Muscle layer of colon (tissue), 2 donors: Measurements from ENCODE around the gene GSE1.

Experiments
- H3K27ac ChIP-seq: one replicate; pipeline ENCODE4 v1.7.0; 2013; ENCODE audit warnings: low read depth, mild to moderate bottlenecking, low read length, moderate library complexity
- H3K27me3 ChIP-seq, 2 donors: one replicate each; pipeline ENCODE4 v1.7.0; 2013; ENCODE audit warnings: low read length in 2 of 2, mild to moderate bottlenecking in 2 of 2; ENCODE audit not compliant: insufficient read depth in 2 of 2, control insufficient read depth in 1 of 2
- H3K36me3 ChIP-seq: one replicate; pipeline ENCODE4 v1.7.0; 2013; ENCODE audit warnings: mild to moderate bottlenecking, low read length; ENCODE audit not compliant: insufficient read depth
- H3K4me1 ChIP-seq: one replicate; pipeline ENCODE4 v1.7.0; 2013; ENCODE audit warnings: mild to moderate bottlenecking, low read length; ENCODE audit not compliant: insufficient read depth
- H3K4me3 ChIP-seq, 2 donors: one replicate each; pipeline ENCODE4 v1.7.0; 2013; ENCODE audit warnings: low read length in 2 of 2, low read depth in 1 of 2, mild to moderate bottlenecking in 1 of 2, moderate library complexity in 1 of 2
- H3K9ac ChIP-seq: one replicate; pipeline ENCODE4 v1.7.0; 2013; ENCODE audit warnings: low read length
- H3K9me3 ChIP-seq: one replicate; pipeline ENCODE4 v1.7.0; 2013; ENCODE audit warnings: mild to moderate bottlenecking, low read length
- donor health status: abdominal sarcoma.
- donor health status: Adenocarcinoma of cecum.

Gene GSE1

DNA sequence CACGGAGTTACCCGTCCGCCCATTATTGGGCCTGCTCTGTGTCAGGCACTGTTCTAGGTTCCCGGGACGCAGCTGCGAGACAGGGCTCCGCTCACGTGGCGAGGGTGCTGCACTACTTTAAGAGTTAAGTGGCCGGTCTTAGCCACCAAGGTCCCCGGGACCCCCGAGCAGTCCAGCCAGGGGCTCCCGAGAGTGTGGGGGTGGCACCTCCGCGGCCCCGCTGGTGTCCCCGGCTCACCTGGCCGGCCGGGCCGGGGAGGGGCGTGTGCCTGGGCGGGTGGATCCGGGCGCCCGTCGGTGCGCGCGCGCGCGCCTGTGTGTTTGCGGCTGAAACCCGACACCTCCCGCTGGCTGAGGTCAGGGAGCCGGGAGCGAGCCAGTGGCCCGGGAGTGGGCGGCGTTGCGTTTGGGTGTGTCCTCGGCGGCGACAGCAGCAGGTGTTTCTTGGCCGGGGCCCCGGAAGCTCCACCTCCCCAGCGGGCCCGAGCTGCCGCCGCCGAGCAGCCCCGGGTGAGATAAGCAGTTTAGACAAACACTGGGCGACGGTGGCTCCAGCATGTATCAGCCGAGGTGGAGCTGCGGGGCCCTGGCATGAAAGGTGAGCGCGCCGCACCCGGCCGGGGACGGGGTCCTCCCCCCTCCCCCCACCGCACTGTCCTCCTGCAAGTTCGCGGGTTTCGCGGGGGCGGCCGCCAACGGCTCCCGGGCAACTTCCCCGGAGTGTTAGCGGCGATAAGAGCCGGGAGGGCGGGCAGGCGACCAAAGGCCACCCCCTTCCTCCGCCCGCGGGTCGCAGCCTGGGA lies at the start of gene GSE1:
GSE1 (plus strand) TSS at position 522 of the 803 bp plus-strand sequence; CDS start at position 592, 70 bp downstream.
- H3K36me3 ChIP-seq: peaks cover 4% of the 10 kb centered on the region
- peak within 1 kb of the TSS; percentile 56 to 74 for H3K4me3 ChIP-seq
- H3K27ac ChIP-seq: peak within 1 kb of the TSS; percentile 93
- H3K4me1 ChIP-seq: peaks cover 53% of the 10 kb centered on the region
- no peaks in the 10 kb centered on the region for H3K27me3 ChIP-seq
- no peaks in the 10 kb centered on the region for H3K9me3 ChIP-seq
- peak within 1 kb of the TSS; percentile 33 for H3K9ac ChIP-seq

DNA sequence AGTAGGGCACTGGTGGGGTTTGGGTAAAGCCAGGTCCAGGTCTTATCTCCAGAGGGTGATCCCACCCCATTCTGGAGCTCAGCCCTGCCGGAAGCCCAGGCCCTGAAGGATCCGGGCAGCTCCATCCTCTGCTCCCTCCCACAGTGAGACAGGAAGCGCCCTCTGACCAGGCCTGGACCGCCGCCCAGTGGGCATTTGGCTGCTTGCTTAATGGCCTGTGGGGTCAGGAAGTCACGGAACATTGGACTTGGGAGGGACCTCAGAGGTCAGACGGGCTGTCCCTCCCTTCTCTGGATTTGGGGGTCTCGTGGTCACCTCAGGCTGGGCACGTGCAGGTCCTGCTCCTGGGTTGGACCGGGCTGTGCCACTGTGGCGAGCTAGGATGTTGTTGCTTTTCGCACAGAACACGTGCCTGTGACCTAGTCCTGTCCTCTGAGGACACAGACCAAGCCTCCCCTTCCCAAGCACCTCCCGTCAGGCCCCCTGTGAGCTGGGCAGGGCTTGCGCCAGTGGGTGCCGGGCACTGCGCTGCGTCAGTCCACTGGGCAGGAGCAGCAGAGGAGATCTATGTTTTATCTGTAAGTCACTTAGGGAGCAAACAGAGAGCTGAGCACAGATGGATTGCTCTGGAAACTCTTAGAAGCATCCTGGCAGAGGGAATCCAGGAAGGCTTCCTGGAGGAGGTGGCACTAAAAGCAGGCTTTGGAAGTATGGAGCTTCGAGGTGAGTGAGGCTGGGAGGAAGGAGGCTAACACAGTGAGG lies 49.4 kb upstream of the GSE1 start:
- no peaks in the 10 kb centered on the region for H3K27me3 ChIP-seq
- no peak overlapping the region for H3K9ac ChIP-seq
- no peak overlapping the region for H3K27ac ChIP-seq
- no peaks in the 10 kb centered on the region for H3K36me3 ChIP-seq
- H3K4me3 ChIP-seq: no peak overlapping the region
- H3K4me1 ChIP-seq: peaks cover 41% of the 10 kb centered on the region
- no peaks in the 10 kb centered on the region for H3K9me3 ChIP-seq

DNA sequence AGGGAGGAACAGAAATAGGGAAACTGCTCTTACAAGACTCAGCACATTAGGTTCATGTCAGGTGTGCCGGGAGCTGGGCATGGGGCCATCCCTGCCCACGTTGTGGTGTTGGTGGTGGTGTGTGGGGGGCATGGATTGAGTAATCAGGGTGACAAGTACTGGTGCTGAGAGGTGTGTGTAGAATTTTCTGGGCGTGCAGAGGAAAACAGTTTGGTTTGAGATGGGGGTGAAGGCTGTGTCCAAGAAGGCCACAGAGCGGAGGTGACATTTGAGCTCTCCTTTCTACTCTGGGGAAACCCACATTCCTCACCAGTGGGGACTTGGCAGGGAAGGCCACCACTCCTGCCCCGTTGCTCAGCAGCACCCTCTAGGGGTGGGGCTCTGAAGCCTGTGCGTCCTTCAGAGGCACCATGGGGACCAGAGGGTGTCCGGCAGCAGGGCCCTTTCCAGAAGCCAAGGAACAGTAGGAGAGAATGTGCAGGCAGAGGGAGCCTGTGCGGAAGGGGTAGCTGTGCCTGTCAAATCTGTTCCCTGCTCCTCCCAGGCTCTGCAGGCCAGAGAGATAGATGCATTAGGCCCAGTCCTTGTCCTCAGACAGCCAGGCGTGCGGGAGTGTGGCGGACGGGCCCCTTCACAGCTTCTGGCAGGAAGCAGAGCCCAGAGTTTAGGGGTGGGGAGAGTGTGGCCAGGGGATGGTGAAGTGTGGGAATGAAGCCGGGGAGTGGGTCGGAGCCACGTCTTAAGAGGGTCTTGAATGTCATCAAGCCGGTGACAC lies 48.7 kb upstream of the GSE1 start:
- no peaks in the 10 kb centered on the region for H3K36me3 ChIP-seq
- peaks cover 34% of the 10 kb centered on the region for H3K4me1 ChIP-seq
- no peak overlapping the region for H3K4me3 ChIP-seq
- no peak overlapping the region for H3K27ac ChIP-seq
- H3K27me3 ChIP-seq: no peaks in the 10 kb centered on the region
- H3K9ac ChIP-seq: no peak overlapping the region
- no peaks in the 10 kb centered on the region for H3K9me3 ChIP-seq

DNA sequence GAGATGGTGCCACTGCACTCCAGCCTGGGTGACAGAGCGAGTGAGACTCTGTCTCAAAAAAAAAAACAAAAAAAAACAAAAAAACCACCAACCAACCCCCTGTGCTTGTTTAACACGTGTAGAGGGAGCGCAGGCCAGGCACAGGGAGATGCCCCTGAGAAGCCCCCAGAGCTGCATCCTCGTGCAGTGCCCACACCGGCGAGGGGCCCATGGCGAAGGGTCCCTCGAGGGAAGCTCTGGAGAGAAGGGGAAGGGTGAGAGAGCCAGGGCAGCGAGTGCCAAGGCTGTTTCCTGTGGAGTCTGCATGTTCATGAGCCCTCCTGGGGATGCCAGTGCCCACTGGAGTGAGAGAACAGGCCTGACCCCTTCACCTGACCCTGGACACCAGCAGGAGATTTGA lies 47.8 kb upstream of the GSE1 start:
- Histone ChIP-seq H3K4me3 (no peak overlapping the region), H3K27me3 (no peaks in the 10 kb centered on the region), H3K36me3 (no peaks in the 10 kb centered on the region), H3K9me3 (no peaks in the 10 kb centered on the region), H3K27ac (no peak overlapping the region), H3K4me1 (peaks cover 41% of the 10 kb centered on the region), H3K9ac (no peak overlapping the region)

DNA sequence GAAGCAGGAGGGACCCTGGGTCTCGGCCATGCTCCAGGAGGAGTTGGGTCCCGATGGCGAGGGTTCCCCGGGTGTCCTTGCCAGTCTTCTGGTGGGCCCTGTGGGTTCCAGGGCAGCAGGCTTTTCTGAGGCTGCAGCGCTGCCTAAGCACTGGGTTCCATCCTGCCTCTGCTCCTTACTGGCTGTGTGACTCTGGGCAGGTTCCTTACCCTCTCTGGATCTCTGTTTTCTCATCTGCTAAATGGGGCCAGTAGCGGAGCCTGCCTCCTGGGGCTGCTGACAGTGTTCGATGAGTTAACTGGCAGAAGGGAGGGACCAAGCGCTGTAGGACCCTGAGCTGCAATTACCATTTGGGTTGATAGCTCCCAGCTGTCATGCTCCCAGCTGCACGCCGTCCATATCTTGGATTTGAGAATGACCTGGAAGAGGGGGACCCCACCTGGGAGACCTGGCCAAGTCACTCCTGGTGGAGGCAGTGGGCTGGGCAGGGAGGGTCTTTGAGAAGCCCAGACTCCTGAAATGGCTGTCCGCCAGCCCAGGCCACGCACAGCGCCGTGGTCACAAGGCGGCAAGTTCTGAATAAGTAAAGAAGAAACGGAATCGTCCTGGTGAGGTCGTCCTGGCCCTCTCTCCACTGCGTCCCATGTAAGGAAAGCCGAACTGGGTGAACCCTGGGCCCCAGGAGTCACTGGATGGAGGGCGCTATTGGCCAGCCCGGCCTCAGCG lies 47.2 kb upstream of the GSE1 start:
- Histone ChIP-seq H3K9me3 (no peaks in the 10 kb centered on the region), H3K27me3 (no peaks in the 10 kb centered on the region), H3K9ac (no peak overlapping the region), H3K4me1 (peaks cover 46% of the 10 kb centered on the region), H3K4me3 (no peak overlapping the region), H3K27ac (no peak overlapping the region), H3K36me3 (no peaks in the 10 kb centered on the region)

DNA sequence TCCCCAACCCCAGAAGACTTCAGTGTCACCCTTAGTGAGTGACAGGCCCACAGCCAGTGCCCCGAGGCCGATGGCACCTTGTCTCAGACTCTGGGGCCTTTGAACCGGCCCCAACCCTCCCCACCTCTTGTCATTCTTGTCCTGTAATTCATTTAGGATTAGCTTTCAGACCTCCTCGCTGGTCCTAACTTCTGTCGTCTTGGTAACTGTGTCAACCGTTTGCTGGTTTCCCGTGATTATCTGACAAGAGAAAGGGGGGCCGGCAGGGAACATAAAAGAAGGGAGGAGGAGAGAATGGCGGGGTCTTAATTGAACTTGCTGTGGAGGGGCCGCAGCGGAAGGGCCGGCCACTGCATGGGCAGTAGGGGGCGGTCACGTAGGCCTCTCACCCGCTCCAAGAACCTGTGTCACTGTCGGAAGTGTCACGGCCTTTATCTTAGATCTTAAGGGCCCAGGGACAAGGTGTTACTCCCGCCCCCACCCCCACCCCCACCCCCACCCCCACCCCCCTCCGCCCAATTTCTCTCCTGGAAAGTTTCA lies 46.5 kb upstream of the GSE1 start:
- Histone ChIP-seq H3K4me3 (no peak overlapping the region), H3K27me3 (no peaks in the 10 kb centered on the region), H3K36me3 (no peaks in the 10 kb centered on the region), H3K9me3 (no peaks in the 10 kb centered on the region), H3K27ac (peak overlapping the region; percentile 19), H3K9ac (no peak overlapping the region), H3K4me1 (peaks cover 46% of the 10 kb centered on the region)

DNA sequence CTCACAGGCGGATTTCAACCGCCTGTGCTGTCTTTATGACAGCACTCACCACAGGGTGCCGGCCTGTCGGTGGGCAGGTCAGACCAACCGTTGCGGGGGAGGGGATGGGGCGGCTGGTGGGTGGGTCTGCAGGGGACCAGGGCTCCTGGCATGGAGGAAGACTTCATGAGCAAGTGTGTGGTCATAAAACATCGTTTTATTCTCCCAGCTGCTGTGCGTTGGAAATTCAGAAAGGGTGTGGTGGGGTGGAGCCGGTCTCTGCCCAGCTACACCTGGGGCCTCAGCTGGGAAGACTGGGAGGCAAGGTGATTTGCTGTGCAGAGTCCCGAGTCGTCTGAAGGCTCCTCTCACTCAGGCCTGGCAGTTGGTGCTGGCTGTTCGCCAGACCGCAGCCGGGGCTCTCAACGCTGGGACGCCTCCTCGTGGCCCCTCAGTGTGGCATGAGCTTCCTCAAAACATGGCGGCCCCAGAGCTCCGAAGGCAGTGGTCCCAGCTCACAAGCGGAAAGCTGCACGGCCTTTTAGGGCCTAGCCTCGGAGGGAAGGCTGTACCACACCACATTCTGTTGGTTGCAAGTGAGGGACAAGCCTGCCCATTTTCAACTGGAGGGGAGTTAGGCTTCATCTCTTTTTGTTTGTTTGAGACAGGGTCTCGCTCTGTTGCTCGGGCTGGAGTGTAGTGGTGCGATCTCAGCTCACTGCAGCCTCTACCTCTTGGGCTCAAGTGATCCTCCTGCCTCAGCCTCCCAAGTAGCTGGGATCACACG lies 45.8 kb upstream of the GSE1 start:
- Histone ChIP-seq H3K4me3 (no peak overlapping the region), H3K27ac (no peak overlapping the region), H3K27me3 (no peaks in the 10 kb centered on the region), H3K9me3 (no peaks in the 10 kb centered on the region), H3K9ac (no peak overlapping the region), H3K4me1 (peaks cover 49% of the 10 kb centered on the region), H3K36me3 (no peaks in the 10 kb centered on the region)

DNA sequence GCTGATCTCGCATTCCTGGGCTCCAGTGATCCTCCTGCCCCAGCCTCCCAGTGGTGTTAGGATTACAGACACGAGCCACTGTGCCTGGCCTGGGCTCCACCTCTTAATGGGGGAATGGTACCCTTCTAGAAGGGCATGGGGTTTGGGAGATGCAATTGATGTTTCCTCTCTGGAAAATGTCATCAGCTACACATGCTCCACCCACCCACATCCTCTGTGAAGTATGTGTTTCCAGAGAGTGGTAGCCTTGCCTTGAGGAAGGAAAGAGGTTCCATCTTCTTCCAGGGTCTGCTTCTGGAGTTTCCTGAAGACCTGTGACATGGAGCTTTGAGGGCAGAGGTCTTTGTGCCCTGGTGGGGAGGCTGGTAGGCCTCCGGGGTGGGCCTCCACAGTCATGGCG lies 45.2 kb upstream of the GSE1 start:
- no peak overlapping the region for H3K27ac ChIP-seq
- H3K4me1 ChIP-seq: peaks cover 46% of the 10 kb centered on the region
- no peaks in the 10 kb centered on the region for H3K27me3 ChIP-seq
- no peak overlapping the region for H3K9ac ChIP-seq
- no peaks in the 10 kb centered on the region for H3K9me3 ChIP-seq
- H3K4me3 ChIP-seq: no peak overlapping the region
- H3K36me3 ChIP-seq: no peaks in the 10 kb centered on the region

DNA sequence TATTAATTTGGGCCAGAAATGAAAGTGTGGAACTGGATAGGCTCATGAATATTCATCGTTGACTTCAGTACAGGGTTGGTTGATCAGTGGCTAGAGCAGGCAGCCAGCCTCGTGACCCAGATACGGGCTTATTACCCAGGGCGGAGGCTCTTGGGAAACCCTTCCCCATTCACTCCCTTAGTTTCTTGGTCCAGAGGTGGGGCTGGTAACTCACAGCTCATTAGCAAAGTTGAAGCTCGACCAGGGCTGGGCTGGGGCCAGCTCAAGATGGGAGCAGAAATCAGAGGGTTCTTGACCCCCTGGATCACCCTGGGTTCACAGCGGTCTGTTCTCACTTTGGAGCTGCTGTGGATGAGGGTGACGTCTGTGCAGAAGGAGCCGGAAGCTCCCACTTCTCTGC lies 44.6 kb upstream of the GSE1 start:
- peaks cover 45% of the 10 kb centered on the region for H3K4me1 ChIP-seq
- H3K27me3 ChIP-seq: no peaks in the 10 kb centered on the region
- H3K27ac ChIP-seq: no peak overlapping the region
- no peak overlapping the region for H3K4me3 ChIP-seq
- no peak overlapping the region for H3K9ac ChIP-seq
- no peaks in the 10 kb centered on the region for H3K9me3 ChIP-seq
- no peaks in the 10 kb centered on the region for H3K36me3 ChIP-seq

DNA sequence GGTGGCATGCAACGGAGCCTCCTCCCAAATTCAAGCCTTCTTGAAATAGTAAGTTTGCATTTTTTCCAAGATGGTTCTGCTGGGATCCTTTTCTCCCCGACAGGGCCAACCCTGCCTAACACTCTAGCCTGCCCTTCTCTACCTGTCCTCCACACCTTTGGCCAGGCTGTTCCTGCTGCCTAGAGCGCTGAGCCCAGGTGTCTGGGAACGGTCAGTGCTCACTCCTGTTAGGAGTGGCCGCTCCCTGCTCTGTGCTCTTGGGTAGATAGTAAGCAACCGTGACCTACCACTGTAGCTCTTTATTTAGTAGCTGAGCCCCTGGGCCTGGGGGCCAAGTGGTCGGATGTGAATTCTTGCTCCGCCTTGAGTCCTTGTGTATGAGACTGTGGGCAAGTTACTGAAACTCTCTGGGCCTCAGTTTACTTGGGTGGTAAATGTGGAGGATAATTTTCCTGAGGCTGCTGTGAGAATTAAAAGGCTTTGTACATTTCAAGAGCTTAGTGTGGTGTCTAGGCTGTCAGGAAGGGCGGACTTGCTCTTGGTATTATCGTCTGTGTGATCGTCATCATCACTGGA lies 44.0 kb upstream of the GSE1 start:
- Histone ChIP-seq H3K9ac (no peak overlapping the region), H3K4me3 (no peak overlapping the region), H3K4me1 (peaks cover 49% of the 10 kb centered on the region), H3K27me3 (no peaks in the 10 kb centered on the region), H3K9me3 (no peaks in the 10 kb centered on the region), H3K36me3 (no peaks in the 10 kb centered on the region), H3K27ac (no peak overlapping the region)
